Measurements from ENCODE around the gene PTPRG.

PTPRG gene

DNA sequence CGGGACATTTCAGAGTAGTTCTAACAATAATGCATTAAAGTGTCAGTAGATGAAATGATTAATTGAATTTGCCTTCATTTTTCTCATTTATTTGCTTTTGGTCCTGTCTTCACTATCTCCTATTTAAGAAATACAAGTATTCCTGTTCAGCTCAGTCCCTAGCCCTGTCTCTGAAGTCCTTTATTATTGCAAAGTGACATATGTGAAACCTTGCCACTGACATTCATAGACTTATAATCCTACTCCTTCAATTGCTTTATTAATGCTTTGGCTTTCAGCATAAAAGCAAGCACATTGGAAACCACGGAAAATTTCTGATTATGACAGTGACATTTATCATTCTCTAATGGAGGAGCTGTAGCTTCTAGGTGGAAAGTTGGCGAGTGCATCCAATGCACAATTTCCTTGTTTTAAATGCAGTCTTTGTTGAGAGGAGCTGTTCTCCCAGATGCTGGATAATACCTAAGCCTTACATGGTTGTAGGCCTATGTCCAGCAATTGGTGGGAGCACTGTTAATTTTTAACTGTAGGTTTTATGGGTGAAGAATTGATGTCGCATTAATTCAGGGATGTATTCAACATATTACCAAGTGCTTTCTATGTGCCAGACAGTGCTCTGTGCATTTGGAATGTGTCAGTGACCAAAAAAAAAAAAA lies 474.2 kb downstream of the PTPRG start:
- no peak for TF ChIP-seq FOXM1 (IDR thresholded peaks at IDR 0.05; ENCODE audit: borderline replicate concordance, low read depth)
- no peak for TF ChIP-seq CREB1 (IDR thresholded peaks at IDR 0.05; ENCODE audit: low read depth)
- TF ChIP-seq NFIC (IDR thresholded peaks at IDR 0.05) = no peak
- no peak for TF ChIP-seq YY1 (IDR thresholded peaks at IDR 0.05; ENCODE audit: low read depth)
- no peak for TF ChIP-seq MAX (IDR thresholded peaks at IDR 0.05)
- TF ChIP-seq EP300 (IDR thresholded peaks at IDR 0.05; ENCODE audit: borderline replicate concordance) = no peak
- no peak for TF ChIP-seq TCF12 (IDR thresholded peaks at IDR 0.05; ENCODE audit: low read depth)
- TF ChIP-seq, protein P1, sequence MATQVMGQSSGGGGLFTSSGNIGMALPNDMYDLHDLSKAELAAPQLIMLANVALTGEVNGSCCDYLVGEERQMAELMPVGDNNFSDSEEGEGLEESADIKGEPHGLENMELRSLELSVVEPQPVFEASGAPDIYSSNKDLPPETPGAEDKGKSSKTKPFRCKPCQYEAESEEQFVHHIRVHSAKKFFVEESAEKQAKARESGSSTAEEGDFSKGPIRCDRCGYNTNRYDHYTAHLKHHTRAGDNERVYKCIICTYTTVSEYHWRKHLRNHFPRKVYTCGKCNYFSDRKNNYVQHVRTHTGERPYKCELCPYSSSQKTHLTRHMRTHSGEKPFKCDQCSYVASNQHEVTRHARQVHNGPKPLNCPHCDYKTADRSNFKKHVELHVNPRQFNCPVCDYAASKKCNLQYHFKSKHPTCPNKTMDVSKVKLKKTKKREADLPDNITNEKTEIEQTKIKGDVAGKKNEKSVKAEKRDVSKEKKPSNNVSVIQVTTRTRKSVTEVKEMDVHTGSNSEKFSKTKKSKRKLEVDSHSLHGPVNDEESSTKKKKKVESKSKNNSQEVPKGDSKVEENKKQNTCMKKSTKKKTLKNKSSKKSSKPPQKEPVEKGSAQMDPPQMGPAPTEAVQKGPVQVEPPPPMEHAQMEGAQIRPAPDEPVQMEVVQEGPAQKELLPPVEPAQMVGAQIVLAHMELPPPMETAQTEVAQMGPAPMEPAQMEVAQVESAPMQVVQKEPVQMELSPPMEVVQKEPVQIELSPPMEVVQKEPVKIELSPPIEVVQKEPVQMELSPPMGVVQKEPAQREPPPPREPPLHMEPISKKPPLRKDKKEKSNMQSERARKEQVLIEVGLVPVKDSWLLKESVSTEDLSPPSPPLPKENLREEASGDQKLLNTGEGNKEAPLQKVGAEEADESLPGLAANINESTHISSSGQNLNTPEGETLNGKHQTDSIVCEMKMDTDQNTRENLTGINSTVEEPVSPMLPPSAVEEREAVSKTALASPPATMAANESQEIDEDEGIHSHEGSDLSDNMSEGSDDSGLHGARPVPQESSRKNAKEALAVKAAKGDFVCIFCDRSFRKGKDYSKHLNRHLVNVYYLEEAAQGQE (IDR thresholded peaks at IDR 0.05; ENCODE audit: low read depth) = no peak
- no peak for TF ChIP-seq USF1 (IDR thresholded peaks at IDR 0.05)
- no peak for TF ChIP-seq RAD21 (IDR thresholded peaks at IDR 0.05; ENCODE audit: low read depth)
- no peak for TF ChIP-seq CEBPB (IDR thresholded peaks at IDR 0.05)
- TF ChIP-seq TEAD4 (IDR thresholded peaks at IDR 0.05) = no peak
- TF ChIP-seq TAF1 (IDR thresholded peaks at IDR 0.05; ENCODE audit: low read depth) = no peak
- TF ChIP-seq EGR1 (IDR thresholded peaks at IDR 0.05) = no peak
- TF ChIP-seq ZBTB7A (IDR thresholded peaks at IDR 0.05; ENCODE audit: low read depth) = no peak

GRCh38 chr3:62036726-62037125 lies 475.4 kb downstream of the PTPRG start:
- TF ChIP-seq FOXM1 (IDR thresholded peaks at IDR 0.05; ENCODE audit: borderline replicate concordance, low read depth) (no peak), MAX (IDR thresholded peaks at IDR 0.05) (no peak), CREB1 (IDR thresholded peaks at IDR 0.05; ENCODE audit: low read depth) (no peak), EP300 (IDR thresholded peaks at IDR 0.05; ENCODE audit: borderline replicate concordance) (no peak), USF1 (IDR thresholded peaks at IDR 0.05) (no peak), TEAD4 (IDR thresholded peaks at IDR 0.05) (no peak), CEBPB (IDR thresholded peaks at IDR 0.05) (no peak), YY1 (IDR thresholded peaks at IDR 0.05; ENCODE audit: low read depth) (no peak), TAF1 (IDR thresholded peaks at IDR 0.05; ENCODE audit: low read depth) (no peak), ZBTB7A (IDR thresholded peaks at IDR 0.05; ENCODE audit: low read depth) (no peak), EGR1 (IDR thresholded peaks at IDR 0.05) (no peak), TCF12 (IDR thresholded peaks at IDR 0.05; ENCODE audit: low read depth) (no peak), RAD21 (IDR thresholded peaks at IDR 0.05; ENCODE audit: low read depth) (no peak), NFIC (IDR thresholded peaks at IDR 0.05) (no peak)
- TF ChIP-seq, protein P1 (IDR thresholded peaks at IDR 0.05; ENCODE audit: low read depth) = no peak

GRCh38 chr3:62039586-62039985 lies 478.2 kb downstream of the PTPRG start:
- TF ChIP-seq EP300 (IDR thresholded peaks at IDR 0.05; ENCODE audit: borderline replicate concordance) (no peak), RAD21 (IDR thresholded peaks at IDR 0.05; ENCODE audit: low read depth) (no peak), MAX (IDR thresholded peaks at IDR 0.05) (no peak), FOXM1 (IDR thresholded peaks at IDR 0.05; ENCODE audit: borderline replicate concordance, low read depth) (no peak), ZBTB7A (IDR thresholded peaks at IDR 0.05; ENCODE audit: low read depth) (no peak), TEAD4 (IDR thresholded peaks at IDR 0.05) (no peak), EGR1 (IDR thresholded peaks at IDR 0.05) (no peak), TAF1 (IDR thresholded peaks at IDR 0.05; ENCODE audit: low read depth) (no peak), USF1 (IDR thresholded peaks at IDR 0.05) (no peak)
- TF ChIP-seq, protein P1 (IDR thresholded peaks at IDR 0.05; ENCODE audit: low read depth) = no peak
